NCI-H2196 (cell line): ENCODE results near the gene ACTRT2.

Source experiments
- DNase-seq: peaks from one replicate; lab custom pipeline; 2025; ENCODE audit not compliant: unreplicated experiment; lab: John Stamatoyannopoulos, UW

The ACTRT2 gene

DNA sequence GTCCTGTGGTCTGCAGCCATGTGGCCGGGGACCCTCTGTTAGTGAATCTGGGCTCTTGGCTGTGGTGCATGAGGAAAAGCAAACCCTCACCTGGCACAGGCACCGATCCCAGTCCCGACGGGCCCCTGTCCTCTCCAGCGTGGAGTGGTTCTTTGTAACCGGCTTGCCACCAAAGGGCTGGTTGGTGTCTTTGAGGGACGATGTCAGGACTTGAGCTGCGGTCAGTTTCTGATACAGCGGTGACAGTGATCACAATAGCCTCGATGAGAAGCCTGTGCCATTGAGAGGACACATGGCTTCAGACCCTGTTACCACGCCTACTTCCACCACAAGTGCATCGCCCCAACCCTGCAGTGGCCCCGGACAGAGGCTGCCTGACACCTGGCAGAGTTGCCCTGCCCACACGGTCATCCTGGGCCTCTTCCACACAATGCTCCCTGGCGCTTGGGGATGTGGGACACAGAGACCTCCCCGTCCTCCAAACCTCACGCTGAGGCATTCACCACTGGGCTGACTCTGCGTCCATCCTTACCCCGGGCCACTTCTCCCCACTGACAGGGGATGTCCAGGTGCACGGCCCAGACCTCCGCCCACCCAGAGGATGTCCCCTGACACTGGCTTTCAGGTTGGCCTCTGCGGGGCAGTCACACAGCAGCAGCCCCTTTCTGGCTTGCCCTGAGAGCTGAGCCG is 18.8 kb upstream of the ACTRT2 start:
- no peak for DNase-seq

- DNase-seq: no peak
Observed at GRCh38 chr1:3003039-3003940, 18.0 kb upstream of the ACTRT2 start.

DNA sequence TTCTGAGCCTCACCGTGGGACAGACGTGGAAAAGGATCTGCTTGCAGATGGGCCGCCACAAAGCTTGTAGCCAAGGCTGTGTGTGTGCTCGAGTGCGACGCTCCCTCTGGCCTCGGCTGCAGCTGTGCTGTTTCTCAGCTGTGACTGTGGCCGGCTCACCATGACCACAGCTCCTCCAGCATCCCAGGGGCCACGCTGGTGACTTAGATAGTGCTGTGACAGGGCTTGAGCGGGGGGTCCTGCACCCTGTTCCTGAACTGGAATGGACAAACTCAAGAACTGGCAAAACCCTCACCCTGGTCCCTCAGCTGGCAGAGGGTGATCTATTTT is 17.4 kb upstream of the ACTRT2 start:
- DNase-seq: no peak

GRCh38 chr1:3004285-3005205 is 16.7 kb upstream of the ACTRT2 start:
- no peak for DNase-seq

DNA sequence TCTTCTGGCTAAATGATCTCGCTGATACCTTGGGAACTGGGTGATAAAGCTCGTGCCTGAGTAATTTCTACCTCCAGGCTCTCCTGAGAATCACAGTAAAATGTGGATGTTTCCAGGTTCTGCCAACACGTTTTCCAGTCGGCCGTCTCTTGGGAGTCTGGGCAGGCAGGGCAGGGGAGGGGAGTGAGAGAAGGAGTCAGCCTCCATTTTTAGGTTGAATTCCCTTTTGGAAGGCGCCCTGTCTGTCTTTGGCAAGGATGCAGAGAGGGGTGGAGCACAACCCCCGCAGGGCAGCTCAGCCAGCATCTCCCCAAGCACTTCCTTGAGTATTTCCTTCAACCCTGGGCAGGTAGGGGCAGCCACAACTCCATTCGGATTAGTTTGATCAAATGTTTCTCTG is 15.5 kb upstream of the ACTRT2 start:
- DNase-seq: no peak

- no peak for DNase-seq
Observed at GRCh38 chr1:3007298-3008147, 13.7 kb upstream of the ACTRT2 start.

GRCh38 chr1:3009021-3009420 is 12.2 kb upstream of the ACTRT2 start:
- no peak for DNase-seq

DNA sequence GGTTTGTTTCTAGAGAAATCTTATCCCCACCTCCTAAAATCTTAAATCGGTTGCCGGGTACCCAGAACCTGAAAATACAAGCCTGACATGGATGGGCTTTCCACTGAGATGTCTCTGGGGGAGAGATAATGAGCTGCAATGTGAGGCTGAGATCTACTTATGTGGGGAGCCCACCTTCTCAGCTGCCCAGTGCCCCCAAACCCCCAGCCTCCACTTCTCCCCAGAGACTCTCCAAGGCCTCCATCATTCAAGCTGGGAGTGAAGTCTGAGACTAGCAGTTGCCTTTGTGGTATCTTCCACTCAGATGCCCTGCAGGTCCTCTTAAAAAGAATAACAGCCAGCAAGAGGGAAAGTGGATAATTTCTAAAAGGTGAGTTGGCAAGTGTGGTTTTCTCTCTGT is 11.7 kb upstream of the ACTRT2 start:
- no peak for DNase-seq

GRCh38 chr1:3011127-3011526 is 10.1 kb upstream of the ACTRT2 start:
- no peak for DNase-seq

DNA sequence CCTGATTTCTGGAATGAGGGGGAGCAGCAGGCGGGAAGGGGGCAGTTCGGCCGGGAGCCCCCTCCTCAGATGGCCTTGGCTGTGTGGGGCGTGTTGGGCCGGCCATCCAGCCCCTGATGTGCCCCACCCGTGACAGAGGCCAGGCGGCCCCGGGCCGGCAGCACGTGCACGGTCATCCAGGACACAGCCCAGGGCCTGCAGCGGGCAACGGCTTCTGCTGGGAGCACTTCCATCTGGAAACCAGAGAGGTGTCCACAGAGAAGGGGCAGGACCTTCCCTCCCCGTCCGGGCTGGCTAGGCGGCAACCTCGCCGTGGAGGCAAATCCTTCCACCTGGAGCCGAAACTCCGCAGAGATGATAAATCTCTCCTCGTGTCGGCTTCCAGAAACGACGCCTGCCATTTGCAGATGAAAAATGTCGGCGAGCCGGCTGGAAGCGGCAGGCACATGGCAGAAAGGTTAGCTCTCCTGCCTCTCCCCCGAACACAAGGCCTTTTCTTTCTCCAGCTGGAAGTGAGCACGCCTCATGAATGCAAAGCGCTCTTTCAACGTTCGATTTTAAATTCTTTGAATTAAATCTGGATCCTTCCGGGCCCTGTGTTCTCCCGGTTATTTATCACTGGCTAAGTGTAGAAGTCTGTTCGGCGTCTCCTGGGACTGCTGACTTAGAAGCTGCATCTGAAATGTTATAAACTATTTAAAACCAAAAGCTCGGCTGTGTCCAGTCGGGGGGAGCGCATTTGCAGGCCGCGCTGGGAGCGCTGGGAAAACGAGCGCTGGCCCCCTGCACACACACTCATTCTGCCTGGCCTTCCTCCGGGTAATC is 9.4 kb upstream of the ACTRT2 start:
- no peak for DNase-seq

DNA sequence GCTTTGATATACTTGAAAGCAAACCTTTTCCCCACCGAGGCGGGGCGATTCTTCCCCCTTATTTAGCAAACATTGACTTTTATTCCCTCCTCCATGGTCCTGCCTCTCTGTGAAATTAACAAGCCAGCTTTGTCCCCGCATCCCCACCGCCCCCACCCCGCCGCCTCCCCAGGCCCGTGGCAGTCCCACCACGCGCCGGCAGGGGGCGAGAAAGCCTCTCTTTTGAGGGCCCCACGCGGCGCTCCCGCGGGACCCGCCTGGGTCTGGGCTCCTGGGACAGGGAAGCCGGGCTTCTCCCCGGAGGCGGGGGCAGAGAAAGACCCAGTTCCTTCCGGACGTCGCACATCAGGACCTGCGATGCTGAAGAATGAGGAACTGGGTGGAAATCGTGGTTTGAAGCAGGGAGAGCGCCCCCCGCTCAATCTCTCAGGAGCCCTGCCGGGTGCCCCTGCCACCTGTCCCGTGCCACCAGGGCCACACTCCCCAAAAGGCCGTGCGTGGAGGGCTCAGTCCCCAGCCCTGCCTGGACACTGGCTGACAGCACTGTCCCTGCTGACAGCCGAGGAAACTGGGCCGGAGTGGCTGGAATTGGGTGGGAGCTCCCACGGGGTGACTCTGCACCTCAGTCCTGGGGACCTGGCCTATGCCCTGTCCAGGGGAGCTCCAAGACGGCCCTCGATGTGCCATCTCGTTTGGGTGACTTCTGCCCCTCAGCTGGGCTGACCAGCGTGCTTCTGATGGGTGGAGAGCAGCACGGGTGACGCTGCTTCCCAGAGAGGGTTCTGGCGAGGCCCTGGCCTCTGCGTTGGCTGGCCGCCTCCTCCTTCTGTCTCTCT is 8.6 kb upstream of the ACTRT2 start:
- peak; percentile 71 for DNase-seq

GRCh38 chr1:3013371-3014049 is 7.8 kb upstream of the ACTRT2 start:
- no peak for DNase-seq

DNA sequence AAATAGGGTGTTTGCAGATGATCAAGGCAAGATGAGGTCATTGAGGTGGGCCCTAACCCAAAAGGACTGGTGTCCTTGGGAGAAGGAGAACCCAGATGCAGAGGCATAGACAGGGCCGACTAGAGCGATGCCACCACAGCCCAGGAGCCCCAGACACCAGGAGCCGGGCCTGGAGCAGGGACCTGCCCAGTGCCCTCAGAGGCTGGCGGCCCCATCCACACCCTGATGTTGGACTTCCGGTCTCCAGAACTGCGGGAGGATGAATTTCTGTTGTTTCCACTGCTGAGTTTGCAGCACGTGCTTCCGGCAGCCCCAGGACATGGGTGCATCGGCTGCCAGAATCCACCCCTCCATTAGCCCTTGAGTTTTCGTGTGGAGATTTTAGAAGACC is 7.2 kb upstream of the ACTRT2 start:
- no peak for DNase-seq

DNA sequence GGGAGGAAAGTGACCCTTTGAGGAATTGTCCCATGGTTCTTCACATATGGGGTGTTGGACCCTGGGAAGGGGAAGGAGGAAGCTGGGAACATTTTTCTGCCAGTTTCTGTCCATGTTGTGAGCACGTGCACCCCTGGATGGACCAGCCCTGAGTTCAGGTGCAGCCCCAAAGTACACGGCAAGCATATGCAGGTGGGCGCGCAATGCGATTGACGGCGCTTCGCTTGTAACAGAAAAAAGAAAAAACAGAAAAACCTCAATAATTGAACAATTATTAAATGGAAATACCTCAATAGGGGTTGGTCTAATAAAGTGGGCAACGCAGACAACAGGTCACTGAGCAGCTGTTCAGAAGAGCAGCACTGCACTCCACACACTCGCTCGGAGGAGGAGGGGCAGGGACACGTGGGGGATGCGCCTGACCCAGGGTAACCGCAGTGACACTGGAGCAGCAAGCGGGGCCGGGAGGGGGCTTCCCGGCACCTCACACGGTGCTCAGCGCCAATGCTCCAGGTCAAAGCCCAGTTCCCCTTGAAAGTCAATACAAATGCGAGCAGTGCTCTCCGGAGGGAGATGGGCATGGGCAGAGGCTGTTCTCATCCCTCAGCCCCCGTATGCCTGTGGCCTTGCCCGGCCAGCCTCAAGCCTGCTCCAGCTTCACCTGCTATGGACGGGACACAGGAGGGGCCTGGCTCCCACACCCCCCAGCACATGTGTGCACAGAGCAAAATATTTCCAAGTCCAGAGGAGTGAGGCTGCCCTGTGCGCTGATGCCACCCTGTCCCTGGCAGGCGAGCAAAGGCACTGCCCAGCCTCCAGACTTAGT is 6.6 kb upstream of the ACTRT2 start:
- DNase-seq: no peak

- no peak for DNase-seq
Observed at GRCh38 chr1:3015269-3015635, 6.0 kb upstream of the ACTRT2 start.

DNA sequence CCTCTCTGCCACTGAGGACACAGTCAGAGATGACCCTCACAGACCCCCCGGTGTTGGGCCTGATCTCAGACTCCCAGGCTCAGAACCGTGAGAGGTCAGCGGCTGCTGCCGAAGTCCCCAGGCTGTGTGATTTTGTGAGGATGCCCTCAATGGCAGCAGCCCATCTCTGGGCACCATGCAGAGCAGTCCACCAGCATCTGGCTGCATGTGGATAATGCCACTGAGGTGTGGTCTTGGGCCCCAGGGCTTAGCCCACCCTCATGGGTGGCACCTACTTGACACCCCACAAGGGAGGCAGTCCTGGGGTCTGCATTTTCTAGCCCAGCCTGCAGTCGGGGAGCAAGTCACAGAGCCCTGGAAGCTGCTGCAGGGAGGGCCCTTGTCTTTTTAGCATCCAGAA is 5.5 kb upstream of the ACTRT2 start:
- DNase-seq: no peak

DNA sequence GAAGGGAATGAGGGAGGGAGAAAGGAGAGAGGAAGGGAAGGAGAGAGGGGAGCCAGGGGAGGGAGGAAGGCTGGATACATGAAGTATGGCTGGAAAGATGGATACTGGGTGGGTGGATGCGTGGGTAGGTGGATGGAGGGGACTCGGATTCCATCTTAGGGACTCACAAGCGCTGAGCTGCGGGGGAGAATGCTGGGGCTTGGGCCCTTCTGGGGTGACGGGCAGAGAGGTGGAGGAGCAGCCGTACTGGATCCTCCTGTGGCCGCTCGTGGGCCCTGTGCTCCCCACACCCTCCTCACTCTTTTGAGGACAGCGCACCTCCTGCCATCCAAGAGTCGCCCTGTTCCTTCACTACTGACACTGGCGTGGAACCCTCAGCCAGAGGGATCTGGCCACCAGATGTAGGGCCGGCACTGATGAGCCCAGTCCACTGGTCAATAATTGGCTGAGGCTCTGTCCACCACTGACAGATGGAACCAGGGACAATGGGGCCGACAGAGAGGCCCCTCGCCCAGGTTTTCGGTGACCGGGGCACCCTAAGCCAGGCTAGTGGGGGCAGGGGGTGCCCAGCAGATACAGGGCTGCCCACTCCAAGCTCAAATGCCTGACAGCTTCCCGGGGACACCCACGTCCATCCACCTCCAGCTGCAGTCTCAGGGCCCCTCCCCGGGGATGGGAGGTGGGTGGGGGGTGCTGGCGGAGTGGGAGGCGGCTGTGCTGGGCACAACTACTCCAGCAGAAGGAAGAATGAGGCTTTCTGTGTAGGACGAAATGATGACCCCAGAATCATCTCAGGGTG is 4.4 kb upstream of the ACTRT2 start:
- no peak for DNase-seq
